K562 (cell line): Measurements from ENCODE around the gene KIF5C. TPM values are rescaled to one million over a fixed set of nuclear protein-coding genes. Genes with fewer than 3 reads are reported as not detected.

ENCODE experiments used
- ATAC-seq: fragments of 200-7000 bp; cut with Tn5 transposase; 3 replicates; pipeline ENCODE4 v1.9.1; 2020; ENCODE audit warnings: moderate library complexity
- BruUV-seq: library from RNA; stranded (reverse); fragments of 400-500 nt; replicated peaks from 2 replicates; lab custom pipeline; 2021; lab: Mats Ljungman, UMichigan
- CTCF ChIA-PET: fragments of 300-600 bp; formaldehyde crosslinking; extraction: SDS; loops from one replicate; lab custom pipeline; 2021; ENCODE audit warnings: low intra/inter-chr PET ratio; lab: Yijun Ruan, JAX
- POLR2A ChIA-PET: fragments of 300-600, 350-650 bp; sonication (Branson Sonifier 250); formaldehyde crosslinking; extraction: SDS; loops from one replicate; lab custom pipeline; 2021; ENCODE audit warnings: antibody characterized with exemption, inconsistent platforms; lab: Yijun Ruan, JAX
- DNase-seq, 4 experiments: peaks; one replicate each; pipeline versions ENCODE4 v3.0.0 to v3.0.0-alpha.2; 2011 to 2018; ENCODE audit warnings: low spot score in 3 of 4, mixed read lengths in 3 of 4; ENCODE audit errors: extremely low read depth in 1 of 4
- FAIRE-seq: peaks from 2 replicates; lab custom pipeline; 2011; peaks lifted over from hg19 to GRCh38; lab: Jason Lieb, UNC
- H2AFZ ChIP-seq: 2 replicates; pipeline ENCODE4 v1.6.0; 2011; ENCODE audit warnings: low read depth, low read length, control low read depth, inconsistent platforms
- H3K27ac ChIP-seq: fragments of 200-600 bp; 3 replicates; pipeline ENCODE4 v1.8.0; 2011; ENCODE audit warnings: low read depth, mild to moderate bottlenecking, control low read depth, inconsistent platforms, low read length, moderate library complexity, mixed read lengths; ENCODE audit errors: extremely low read depth
- H3K27me3 ChIP-seq, 2 experiments: fragments of 300-600 bp in 1 of 2; 2 replicates in 1 of 2; 3 replicates in 1 of 2; pipeline versions ENCODE4 v1.6.0 to v1.8.0; 2011; ENCODE audit warnings: inconsistent platforms in 2 of 2, low read length in 2 of 2, mild to moderate bottlenecking in 1 of 2, mixed read lengths in 1 of 2, moderate library complexity in 1 of 2; ENCODE audit not compliant: control insufficient read depth in 2 of 2, insufficient read depth in 2 of 2
- H3K36me3 ChIP-seq: fragments of 300-600 bp; 3 replicates; pipeline ENCODE4 v1.8.0; 2011; ENCODE audit warnings: mild to moderate bottlenecking, low read length, inconsistent platforms; ENCODE audit not compliant: control insufficient read depth, insufficient read depth
- H3K4me1 ChIP-seq, 2 experiments: fragments of 200-600 bp in 1 of 2; replicated peaks in 1 of 2; 2 replicates in 1 of 2; 3 replicates in 1 of 2; pipeline versions ENCODE4 v1.5.1 to v1.8.0; 2011; ENCODE audit warnings: inconsistent platforms in 2 of 2, low read length in 2 of 2, mild to moderate bottlenecking in 1 of 2, mixed read lengths in 1 of 2, moderate library complexity in 1 of 2; ENCODE audit not compliant: control insufficient read depth in 2 of 2, insufficient read depth in 2 of 2
- H3K4me2 ChIP-seq: 2 replicates; pipeline ENCODE4 v1.6.1; 2011; ENCODE audit warnings: low read length, control low read depth, inconsistent platforms, mixed read lengths; ENCODE audit not compliant: insufficient read depth
- H3K4me3 ChIP-seq: fragments of 200-600 bp; sonication (generic), shearing (Covaris generic); 2 replicates; pipeline ENCODE4 v1.5.1; 2016; ENCODE audit warnings: control low read depth, inconsistent platforms
- H3K79me2 ChIP-seq: fragments of 200-600 bp; 3 replicates; pipeline ENCODE4 v1.8.0; 2011; ENCODE audit warnings: low read length, inconsistent platforms; ENCODE audit not compliant: control insufficient read depth, insufficient read depth
- H3K9ac ChIP-seq, 2 experiments: 2 replicates each; pipeline versions ENCODE4 v1.6.0 to v1.6.1; 2011; ENCODE audit warnings: low read depth in 2 of 2, low read length in 2 of 2, control low read depth in 1 of 2, inconsistent platforms in 1 of 2, mild to moderate bottlenecking in 1 of 2, mixed read lengths in 1 of 2; ENCODE audit not compliant: insufficient read depth in 1 of 2
- H3K9me1 ChIP-seq: one replicate; pipeline ENCODE4 v1.6.0; 2011; ENCODE audit warnings: inconsistent platforms, mild to moderate bottlenecking, low read length, moderate library complexity; ENCODE audit not compliant: control insufficient read depth, insufficient read depth
- H3K9me3 ChIP-seq: replicated peaks from 2 replicates; pipeline ENCODE4 v1.5.1; 2011; ENCODE audit warnings: low read depth, low read length, inconsistent platforms; ENCODE audit not compliant: control insufficient read depth, insufficient read depth
- H4K20me1 ChIP-seq: replicated peaks from 2 replicates; pipeline ENCODE4 v1.6.1; 2011; ENCODE audit warnings: low read length, inconsistent platforms, mixed read lengths; ENCODE audit not compliant: control insufficient read depth, insufficient read depth
- E2F6 ChIP-seq, 2 experiments: IDR thresholded peaks; 2 replicates each; pipeline ENCODE4 v1.6.1; 2011; ENCODE audit warnings: borderline replicate concordance in 1 of 2, control low read depth in 1 of 2, low read depth in 1 of 2, low read length in 1 of 2, mild to moderate bottlenecking in 1 of 2, mixed read lengths in 1 of 2, moderate library complexity in 1 of 2; ENCODE audit not compliant: insufficient read depth in 1 of 2, insufficient read length in 1 of 2, poor library complexity in 1 of 2, severe bottlenecking in 1 of 2; ENCODE audit errors: extremely low read depth in 1 of 2
- FIP1L1 ChIP-seq: fragments of 200-400 bp; formaldehyde crosslinking; IDR thresholded peaks from 2 replicates; pipeline ENCODE4 v1.6.1; 2018; ENCODE audit warnings: mild to moderate bottlenecking, low read depth, low read length; ENCODE audit not compliant: poor library complexity, severe bottlenecking
- NCOA2 ChIP-seq, 2 experiments: fragments of 450-650 bp; IDR thresholded peaks; 2 replicates each; pipeline ENCODE4 v1.6.1; 2018; ENCODE audit warnings: mild to moderate bottlenecking in 2 of 2, moderate library complexity in 1 of 2; ENCODE audit not compliant: partially characterized antibody in 2 of 2
- WGBS: fragments of 100-300 bp; shearing (Covaris generic); methylation state at CpG from one replicate; pipeline ENCODE4 v1.1.6; 2016; ENCODE audit warnings: low coverage, mixed read lengths; ENCODE audit not compliant: insufficient coverage; ENCODE audit errors: missing lambda C conversion rate; 5-methylcytosine and 5-hydroxymethylcytosine counted together
- in situ Hi-C: fragments of 300-500 bp; cut with MboI; formaldehyde crosslinking; loops from 4 replicates; pipeline ENCODE4 v1.15.0; 2018; ENCODE audit warnings: inconsistent platforms, mixed read lengths
- intact Hi-C: fragments of 100-400 bp; cut with micrococcal nuclease; formaldehyde crosslinking; loops from 2 replicates; pipeline ENCODE4 v1.14.2; 2022
- polyA plus RNA-seq, 8 experiments: library from polyadenylated mRNA; depleted of rRNA in 4 of 8; stranded (reverse) in 5 of 8; unstranded in 3 of 8; fragments of >200 nt; fragmentation: Nextera tagmentation in 2 of 8; fragmentation: Illumina TruSeq in 1 of 8; extraction: Ambion mirVana in 2 of 8; extraction: Trizol in 1 of 8; gene quantifications; 2 replicates each; pipeline versions ENCODE4 v1.2.1 to v1.2.3, GENCODE V29; 2011 to 2014; ENCODE audit warnings: inconsistent platforms in 1 of 8, missing spikeins in 1 of 8
- total RNA-seq, 7 experiments: library from RNA; depleted of rRNA in 6 of 7; stranded (reverse); fragments of >200 nt in 6 of 7; fragmentation: Illumina TruSeq in 2 of 7; extraction: Trizol in 2 of 7; gene quantifications; 2 replicates each; pipeline versions ENCODE4 v1.2.1 to v1.2.3, GENCODE V29; 2011 to 2021; ENCODE audit warnings: low replicate concordance in 1 of 7

KIF5C gene
- total and polyA plus RNA-seq, 9 of the 15 experiments (the other 6 are each of a cell fraction or from before 2014, with no cell fraction given), result 0.01 to 0.09 (median 0.01) TPM; not detected in 6

- Histone ChIP-seq H3K9me3 (no peaks in the 10 kb centered on the region), H3K4me3 (no peak overlapping the region), H3K4me1 (peaks cover 0 to 6% of the 10 kb centered on the region in 2 experiments; a peak in 1 of 5 replicates), H3K27ac (no peak overlapping the region), H2AFZ (no peak overlapping the region)
- POLR2A ChIA-PET, result no interaction called here
- 2% methylated on average over 31 of the region's 31 CpGs for WGBS
- in situ Hi-C loops, result no loop called here
- CTCF ChIA-PET, result no interaction called here
- TF ChIP-seq E2F6 (IDR thresholded peaks at IDR 0.05; ENCODE audit: borderline replicate concordance in 1 of 2, extremely low read depth in 1 of 2, insufficient read depth in 1 of 2, insufficient read length in 1 of 2, low read depth in 1 of 2, low read length in 1 of 2, poor library complexity in 1 of 2, severe bottlenecking in 1 of 2), result peak in 1 of 2 experiments; percentile 24
- no peak for TF ChIP-seq NCOA2 (IDR thresholded peaks at IDR 0.05; ENCODE audit: partially characterized antibody in 2 of 2)
- no peak for TF ChIP-seq FIP1L1
- TF ChIP-seq, all 486 proteins: peak for 1
- peak overlapping the region; percentile 30; the same call in 1 of the 2 replicates for H3K4me2 ChIP-seq
- intact Hi-C loops, result no loop called here
- BruUV-seq, result no TSS peak
- FAIRE-seq (no peak), ATAC-seq (peak; percentile 46; the same call in 2 of the 3 replicates), DNase-seq (no peak)
- no peaks in the 10 kb centered on the region for H3K36me3 ChIP-seq
- no peaks in the 10 kb centered on the region for H3K9me1 ChIP-seq
- no peaks in the 10 kb centered on the region for H4K20me1 ChIP-seq
- no peaks in the 10 kb centered on the region for H3K79me2 ChIP-seq
- peak overlapping the region in 1 of 2 experiments; percentile 35; a peak in 1 of 4 replicates for H3K9ac ChIP-seq
- peaks cover 18 to 40% of the 10 kb centered on the region in 2 experiments; a peak in 4 of 5 replicates for H3K27me3 ChIP-seq
Observed at GRCh38 chr2:149002891-149003740, 128.1 kb downstream of the KIF5C start.
